Measurements from ENCODE around the gene NDUFAF4. TPM values are rescaled to one million over a fixed set of nuclear protein-coding genes. Genes with fewer than 3 reads are reported as not detected.

Gene NDUFAF4
- total and polyA plus RNA-seq, 10 of the 15 experiments (the other 5 are each of a cell fraction or from before 2014, with no cell fraction given), result 26.9 to 188 (median 76.9) TPM

DNA sequence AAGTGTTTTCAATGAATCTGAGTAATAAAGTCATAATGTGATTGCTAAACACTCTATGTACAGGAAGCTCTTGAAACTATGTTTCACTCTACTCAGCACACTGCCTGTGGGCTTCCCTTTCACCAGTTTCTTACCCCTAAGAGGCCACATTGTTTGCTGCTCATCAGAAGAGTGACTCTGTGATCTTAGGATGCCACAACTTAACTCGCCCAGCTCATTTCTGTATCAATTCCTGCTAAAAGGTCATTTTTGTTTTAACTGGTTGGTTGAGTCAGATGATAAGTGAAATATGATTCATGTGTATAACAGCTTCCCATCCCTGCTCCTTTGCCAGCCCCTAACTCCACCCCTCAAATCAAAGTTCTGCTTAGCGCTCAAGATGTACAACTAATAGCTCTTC lies 9.8 kb upstream of the NDUFAF4 start:
- Histone ChIP-seq H3K27me3 (replicated peaks in 1 of 2; ENCODE audit: control insufficient read depth in 2 of 2, insufficient read depth in 2 of 2, low read length in 1 of 2) (peaks cover 0 to 1% of the 10 kb centered on the region in 2 experiments; a peak in 1 of 4 replicates), H3K9me3 (replicated peaks; ENCODE audit: control insufficient read depth, insufficient read depth, low read length) (no peaks in the 10 kb centered on the region), H2AFZ (ENCODE audit: control insufficient read depth, low read depth, low read length) (no peak overlapping the region), H3K27ac (ENCODE audit: control insufficient read depth, insufficient read depth) (no peak overlapping the region), H3K4me3 (no peak overlapping the region), H3K79me2 (ENCODE audit: control insufficient read depth, insufficient read depth, low read length) (no peaks in the 10 kb centered on the region), H3K36me3 (ENCODE audit: control insufficient read depth in 2 of 2, insufficient read depth in 2 of 2, low read length in 1 of 2) (no peaks in the 10 kb centered on the region), H3K9ac (ENCODE audit: control insufficient read depth, insufficient read depth, low read length) (no peak overlapping the region), H3K4me1 (ENCODE audit: control insufficient read depth, insufficient read depth, low read length) (no peaks in the 10 kb centered on the region), H3K4me2 (ENCODE audit: control insufficient read depth, insufficient read depth) (no peak overlapping the region), H4K20me1 (ENCODE audit: control insufficient read depth, insufficient read depth) (no peaks in the 10 kb centered on the region)
- ATAC-seq (peak; percentile 97), FAIRE-seq (no peak), DNase-seq (ENCODE audit: low read depth, low spot score) (peak; percentile 44)
- ChIA-PET POLR2A (no interaction called here), CTCF (interaction anchor here (0.8 to 5.2 kb wide), 5 partner anchors 9 to 762 kb away, joined by 3 to 29 read pairs (median 11); partner anchors contain the start of gene NDUFAF4), SMC1A (ENCODE audit: uncharacterized antibody, unreplicated experiment) (interaction anchor here (0.7 to 5.4 kb wide), 11 partner anchors 9 to 280 kb away, joined by 3 to 29 read pairs (median 4); partner anchors contain the start of gene NDUFAF4), RAD21 (ENCODE audit: unreplicated experiment) (interaction anchor here (0.6 to 1.6 kb wide), 3 partner anchors 74 to 281 kb away, joined by 3 to 4 read pairs (median 3); no protein-coding TSS in a partner anchor)
- WGBS (ENCODE audit: insufficient coverage, insufficient replicate concordance, low lambda C conversion rate, missing lambda C conversion rate), result 0% methylated on average over 2 of the region's 2 CpGs
- intact Hi-C loops (cut with micrococcal nuclease; ENCODE audit: unreplicated experiment) (loop anchor here (1.0 kb wide), 1 partner anchor 8 kb away; no protein-coding TSS in a partner anchor), in situ Hi-C loops (cut with MboI) (no loop called here)
- BruUV-seq (replicated peaks), result no TSS peak
- TF ChIP-seq, protein P1, sequence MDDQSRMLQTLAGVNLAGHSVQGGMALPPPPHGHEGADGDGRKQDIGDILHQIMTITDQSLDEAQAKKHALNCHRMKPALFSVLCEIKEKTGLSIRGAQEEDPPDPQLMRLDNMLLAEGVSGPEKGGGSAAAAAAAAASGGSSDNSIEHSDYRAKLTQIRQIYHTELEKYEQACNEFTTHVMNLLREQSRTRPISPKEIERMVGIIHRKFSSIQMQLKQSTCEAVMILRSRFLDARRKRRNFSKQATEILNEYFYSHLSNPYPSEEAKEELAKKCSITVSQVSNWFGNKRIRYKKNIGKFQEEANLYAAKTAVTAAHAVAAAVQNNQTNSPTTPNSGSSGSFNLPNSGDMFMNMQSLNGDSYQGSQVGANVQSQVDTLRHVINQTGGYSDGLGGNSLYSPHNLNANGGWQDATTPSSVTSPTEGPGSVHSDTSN (IDR thresholded peaks at IDR 0.05; ENCODE audit: insufficient replicate concordance, low read depth, low read length), result no peak
- TF ChIP-seq, protein P2, sequence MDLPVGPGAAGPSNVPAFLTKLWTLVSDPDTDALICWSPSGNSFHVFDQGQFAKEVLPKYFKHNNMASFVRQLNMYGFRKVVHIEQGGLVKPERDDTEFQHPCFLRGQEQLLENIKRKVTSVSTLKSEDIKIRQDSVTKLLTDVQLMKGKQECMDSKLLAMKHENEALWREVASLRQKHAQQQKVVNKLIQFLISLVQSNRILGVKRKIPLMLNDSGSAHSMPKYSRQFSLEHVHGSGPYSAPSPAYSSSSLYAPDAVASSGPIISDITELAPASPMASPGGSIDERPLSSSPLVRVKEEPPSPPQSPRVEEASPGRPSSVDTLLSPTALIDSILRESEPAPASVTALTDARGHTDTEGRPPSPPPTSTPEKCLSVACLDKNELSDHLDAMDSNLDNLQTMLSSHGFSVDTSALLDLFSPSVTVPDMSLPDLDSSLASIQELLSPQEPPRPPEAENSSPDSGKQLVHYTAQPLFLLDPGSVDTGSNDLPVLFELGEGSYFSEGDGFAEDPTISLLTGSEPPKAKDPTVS (IDR thresholded peaks at IDR 0.05; ENCODE audit: low read depth, low read length), result no peak
- TF ChIP-seq NFIC (IDR thresholded peaks at IDR 0.05; ENCODE audit: low read depth, low read length) (0 out of 2 replicates have a peak, but pooled peaks have one; percentile 32), SMAD5 (IDR thresholded peaks at IDR 0.05; ENCODE audit: low read depth) (no peak), NFXL1 (IDR thresholded peaks at IDR 0.05; ENCODE audit: borderline replicate concordance) (no peak), HCFC1 (IDR thresholded peaks at IDR 0.05; ENCODE audit: low read length) (no peak), BMI1 (IDR thresholded peaks at IDR 0.05; ENCODE audit: borderline replicate concordance) (no peak), RAD21 (IDR thresholded peaks at IDR 0.05; ENCODE audit: insufficient read depth, low read depth, low read length) (no peak), FOXK2 (IDR thresholded peaks at IDR 0.05) (no peak), KDM1A (IDR thresholded peaks at IDR 0.05; ENCODE audit: borderline replicate concordance) (no peak), RFX5 (IDR thresholded peaks at IDR 0.05; ENCODE audit: low read depth, low read length) (no peak), ETV6 (conservative IDR thresholded peaks at IDR 0.05 in 1 of 2, IDR thresholded peaks at IDR 0.05 in 1 of 2; ENCODE audit: borderline replicate concordance in 1 of 2, low read depth in 1 of 2) (peak in 1 of 2 experiments; percentile 59; a peak in 1 of 4 replicates), BCL11A (IDR thresholded peaks at IDR 0.05; ENCODE audit: low read depth, low read length) (0 out of 2 replicates have a peak, but pooled peaks have one; percentile 10), TCF12 (IDR thresholded peaks at IDR 0.05; ENCODE audit: low read depth, low read length) (no peak), NR2F1 (conservative IDR thresholded peaks at IDR 0.05) (peak; percentile 73; the same call in 1 of the 2 replicates), SIX5 (IDR thresholded peaks at IDR 0.05; ENCODE audit: low read depth, low read length, severe bottlenecking) (no peak), FOXM1 (IDR thresholded peaks at IDR 0.05; ENCODE audit: low read depth, low read length) (no peak), MTA2 (IDR thresholded peaks at IDR 0.05; ENCODE audit: low read depth) (0 out of 2 replicates have a peak, but pooled peaks have one; percentile 16)
- TF ChIP-seq, protein P3, sequence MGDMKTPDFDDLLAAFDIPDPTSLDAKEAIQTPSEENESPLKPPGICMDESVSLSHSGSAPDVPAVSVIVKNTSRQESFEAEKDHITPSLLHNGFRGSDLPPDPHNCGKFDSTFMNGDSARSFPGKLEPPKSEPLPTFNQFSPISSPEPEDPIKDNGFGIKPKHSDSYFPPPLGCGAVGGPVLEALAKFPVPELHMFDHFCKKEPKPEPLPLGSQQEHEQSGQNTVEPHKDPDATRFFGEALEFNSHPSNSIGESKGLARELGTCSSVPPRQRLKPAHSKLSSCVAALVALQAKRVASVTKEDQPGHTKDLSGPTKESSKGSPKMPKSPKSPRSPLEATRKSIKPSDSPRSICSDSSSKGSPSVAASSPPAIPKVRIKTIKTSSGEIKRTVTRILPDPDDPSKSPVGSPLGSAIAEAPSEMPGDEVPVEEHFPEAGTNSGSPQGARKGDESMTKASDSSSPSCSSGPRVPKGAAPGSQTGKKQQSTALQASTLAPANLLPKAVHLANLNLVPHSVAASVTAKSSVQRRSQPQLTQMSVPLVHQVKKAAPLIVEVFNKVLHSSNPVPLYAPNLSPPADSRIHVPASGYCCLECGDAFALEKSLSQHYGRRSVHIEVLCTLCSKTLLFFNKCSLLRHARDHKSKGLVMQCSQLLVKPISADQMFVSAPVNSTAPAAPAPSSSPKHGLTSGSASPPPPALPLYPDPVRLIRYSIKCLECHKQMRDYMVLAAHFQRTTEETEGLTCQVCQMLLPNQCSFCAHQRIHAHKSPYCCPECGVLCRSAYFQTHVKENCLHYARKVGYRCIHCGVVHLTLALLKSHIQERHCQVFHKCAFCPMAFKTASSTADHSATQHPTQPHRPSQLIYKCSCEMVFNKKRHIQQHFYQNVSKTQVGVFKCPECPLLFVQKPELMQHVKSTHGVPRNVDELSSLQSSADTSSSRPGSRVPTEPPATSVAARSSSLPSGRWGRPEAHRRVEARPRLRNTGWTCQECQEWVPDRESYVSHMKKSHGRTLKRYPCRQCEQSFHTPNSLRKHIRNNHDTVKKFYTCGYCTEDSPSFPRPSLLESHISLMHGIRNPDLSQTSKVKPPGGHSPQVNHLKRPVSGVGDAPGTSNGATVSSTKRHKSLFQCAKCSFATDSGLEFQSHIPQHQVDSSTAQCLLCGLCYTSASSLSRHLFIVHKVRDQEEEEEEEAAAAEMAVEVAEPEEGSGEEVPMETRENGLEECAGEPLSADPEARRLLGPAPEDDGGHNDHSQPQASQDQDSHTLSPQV (IDR thresholded peaks at IDR 0.05), result no peak

Measured in GM12878 (cell line).